Jurkat, Clone E6-1 (cell line): Measurements from ENCODE around the gene OR5K1. TPM values are rescaled to one million over a fixed set of nuclear protein-coding genes. Genes with fewer than 3 reads are reported as not detected.

Source experiments
- DNase-seq: peaks from one replicate; pipeline ENCODE4 v3.0.0-alpha.2; 2011; ENCODE audit warnings: low read depth, low spot score
- H3K4me3 ChIP-seq: 2 replicates; pipeline ENCODE4 v1.5.1; 2011; ENCODE audit warnings: mild to moderate bottlenecking, low read length, control low read depth, moderate library complexity
- polyA plus RNA-seq: library from polyadenylated mRNA; unstranded; fragments of >200 nt; gene quantifications from one replicate; pipeline ENCODE4 v1.2.1, GENCODE V29; 2012; ENCODE audit warnings: missing spikeins; ENCODE audit not compliant: insufficient read length, insufficient read depth

OR5K1 gene
- polyA plus RNA-seq: not detected

DNA sequence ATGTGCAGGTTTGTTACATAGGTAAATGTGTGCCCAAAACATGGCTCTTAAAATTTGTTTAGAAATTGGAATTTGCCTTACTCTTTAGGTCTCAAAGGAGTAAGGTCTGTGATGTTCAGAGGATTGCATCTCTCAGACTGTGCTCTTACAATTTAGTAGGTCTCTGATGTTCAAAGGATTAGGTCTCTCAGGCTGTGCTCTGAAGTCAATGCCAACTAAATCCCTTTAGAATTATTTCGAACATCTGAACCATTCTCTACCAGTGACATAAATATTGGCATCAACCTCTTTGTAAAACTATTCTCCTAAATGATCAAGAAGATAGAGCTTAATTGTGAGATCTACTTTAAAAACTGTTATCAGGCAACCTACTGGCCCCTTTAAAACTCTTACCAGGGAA, at the start of gene OR5K1:
OR5K1 (plus strand) TSS at position 301 of the 400 bp plus-strand sequence. CDS start 6,376 bp downstream, outside the sequence.
- H3K4me3 ChIP-seq: no peak within 1 kb of the TSS

GRCh38 chr3:98432575-98432974, 30.4 kb upstream of the OR5K1 start:
- no peak overlapping the region for H3K4me3 ChIP-seq
- DNase-seq: no peak

More for the DNA sequence above, at the start of gene OR5K1:
- no peak for DNase-seq

DNA sequence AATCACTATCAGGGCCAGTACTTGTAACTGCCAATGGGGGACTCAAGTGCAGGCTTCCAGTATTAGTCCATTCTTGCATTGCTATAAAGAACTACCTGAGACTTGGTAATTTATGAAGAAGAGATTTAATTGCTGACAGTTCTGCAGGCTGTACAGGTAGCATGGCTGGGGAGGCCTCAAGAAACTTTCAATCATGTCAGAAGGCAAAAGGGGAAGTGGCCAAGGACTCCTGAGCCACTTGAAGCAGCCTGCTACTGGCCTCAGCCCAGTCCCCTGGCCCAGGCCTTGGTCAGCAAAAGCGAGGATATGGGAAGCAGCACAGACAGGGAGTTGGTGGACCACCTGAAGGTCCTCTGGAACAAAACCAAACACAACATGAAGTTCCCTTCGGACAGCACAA, 29.2 kb upstream of the OR5K1 start:
- no peak for DNase-seq
- no peak overlapping the region for H3K4me3 ChIP-seq

DNA sequence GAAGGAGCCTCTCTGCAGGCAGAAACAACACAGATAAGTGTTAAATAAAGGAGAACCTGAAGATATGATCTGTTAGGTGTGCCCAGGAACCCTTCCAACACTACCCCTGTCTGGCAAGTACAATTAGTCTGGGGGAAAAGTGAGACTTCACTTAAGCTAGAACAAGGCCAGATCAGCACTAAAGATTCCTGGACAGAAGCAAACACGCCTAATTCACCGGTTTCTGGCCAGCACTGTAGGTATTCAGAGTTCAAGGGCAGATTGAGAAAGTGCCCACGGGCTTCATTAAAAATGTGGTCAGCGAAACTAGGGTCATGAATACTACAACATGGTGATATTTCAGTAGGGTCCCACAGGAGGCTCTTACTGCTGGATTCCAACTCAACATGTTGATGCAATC, 28.6 kb upstream of the OR5K1 start:
- DNase-seq: no peak
- no peak overlapping the region for H3K4me3 ChIP-seq

GRCh38 chr3:98440283-98440682, 22.7 kb upstream of the OR5K1 start:
- DNase-seq: no peak
- H3K4me3 ChIP-seq: no peak overlapping the region

GRCh38 chr3:98445949-98446406, 17.0 kb upstream of the OR5K1 start:
- H3K4me3 ChIP-seq: no peak overlapping the region
- DNase-seq: no peak

DNA sequence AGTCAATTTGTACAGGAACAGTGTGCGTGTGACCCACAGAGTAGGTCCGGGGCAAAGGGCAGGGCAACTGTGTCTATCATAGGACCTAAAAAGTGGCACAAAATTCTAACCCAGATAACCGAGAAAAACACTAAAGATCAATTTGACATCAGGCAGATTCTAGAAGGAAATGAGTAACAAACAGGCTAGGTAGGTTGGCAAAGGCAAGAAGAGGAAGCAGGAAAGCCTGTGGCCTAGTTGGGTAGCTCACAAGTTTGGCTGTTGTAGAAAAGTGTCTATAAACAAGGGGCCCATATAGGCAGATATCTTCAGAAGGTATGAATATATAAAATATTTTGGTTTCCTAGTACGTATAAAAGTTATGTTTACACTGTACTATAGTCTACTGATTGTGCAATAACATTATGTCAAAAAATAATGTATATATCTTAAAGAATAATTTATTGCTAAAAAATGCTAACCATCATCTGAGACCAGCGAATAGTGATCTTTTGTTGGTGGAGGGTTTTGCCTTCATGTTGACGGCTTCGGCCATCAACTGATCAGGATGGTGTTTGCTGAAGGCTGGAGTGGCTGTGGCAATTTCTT, 13.3 kb upstream of the OR5K1 start:
- no peak for DNase-seq
- H3K4me3 ChIP-seq: no peak overlapping the region

DNA sequence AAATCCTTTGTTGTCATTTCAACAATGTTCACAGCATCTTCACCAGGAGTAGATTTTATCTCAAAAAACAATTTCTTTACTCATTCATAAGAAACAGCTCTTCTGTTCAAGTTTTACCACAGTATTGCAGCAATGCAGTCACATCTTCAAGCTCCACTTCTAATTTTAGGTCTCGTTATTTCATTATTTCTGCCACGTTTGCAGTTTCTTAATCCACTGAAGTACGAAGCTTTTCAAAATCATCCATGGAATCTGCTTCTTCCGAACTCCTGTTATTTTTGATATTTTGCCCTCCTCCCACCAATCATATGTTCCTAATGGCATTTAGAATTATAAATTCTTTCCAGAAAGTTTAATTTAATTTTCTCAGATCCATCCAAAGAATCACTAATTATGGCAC, 12.6 kb upstream of the OR5K1 start:
- H3K4me3 ChIP-seq: no peak overlapping the region
- no peak for DNase-seq

GRCh38 chr3:98453827-98454226, 9.2 kb upstream of the OR5K1 start:
- no peak overlapping the region for H3K4me3 ChIP-seq

GRCh38 chr3:98454929-98455328, 8.1 kb upstream of the OR5K1 start:
- no peak overlapping the region for H3K4me3 ChIP-seq
- no peak for DNase-seq

More at GRCh38 chr3:98453827-98454226, 9.2 kb upstream of the OR5K1 start:
- no peak for DNase-seq

DNA sequence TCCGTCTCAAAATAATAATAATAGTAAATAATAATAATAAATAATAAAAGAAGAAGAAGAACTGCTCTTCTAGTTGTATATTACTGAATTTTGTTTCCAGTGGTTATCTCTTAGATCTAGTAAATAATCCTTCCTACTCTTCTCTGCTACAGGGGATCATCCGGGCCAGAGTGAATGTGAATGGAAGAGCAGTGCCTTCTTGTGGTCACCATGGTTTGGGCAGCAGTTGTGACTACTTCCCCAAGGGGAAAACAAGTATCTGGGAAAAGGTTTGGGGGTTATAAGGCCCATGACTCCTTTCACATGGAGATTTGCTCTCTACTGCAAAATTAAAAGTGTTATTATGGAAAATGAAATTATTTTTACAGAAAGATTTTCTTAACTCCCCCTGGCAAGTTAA, 5.5 kb upstream of the OR5K1 start:
- DNase-seq: no peak
- H3K4me3 ChIP-seq: no peak overlapping the region

DNA sequence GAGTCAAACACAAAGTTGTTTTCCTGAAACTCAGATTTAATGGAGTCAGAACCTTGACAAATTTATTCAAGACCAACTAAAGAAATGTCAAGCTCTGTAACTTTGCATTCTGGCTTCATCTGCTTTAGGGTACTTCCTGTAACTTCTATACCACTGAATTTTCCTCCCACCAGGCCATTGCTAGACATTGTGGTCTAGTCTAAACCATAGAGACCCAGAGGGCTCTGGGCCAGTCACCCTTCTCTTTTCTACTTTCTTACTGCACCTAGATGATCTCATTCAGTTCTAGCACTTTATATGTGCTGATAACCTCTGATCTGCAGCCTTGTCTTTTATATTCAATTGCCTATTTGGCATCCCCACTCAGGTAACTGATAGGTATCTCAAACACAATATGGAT, 2.8 kb upstream of the OR5K1 start:
- H3K4me3 ChIP-seq: no peak overlapping the region
- no peak for DNase-seq

- no peak overlapping the region for H3K4me3 ChIP-seq
- no peak for DNase-seq
Observed at GRCh38 chr3:98482717-98483482, 19.9 kb downstream of the OR5K1 start.

DNA sequence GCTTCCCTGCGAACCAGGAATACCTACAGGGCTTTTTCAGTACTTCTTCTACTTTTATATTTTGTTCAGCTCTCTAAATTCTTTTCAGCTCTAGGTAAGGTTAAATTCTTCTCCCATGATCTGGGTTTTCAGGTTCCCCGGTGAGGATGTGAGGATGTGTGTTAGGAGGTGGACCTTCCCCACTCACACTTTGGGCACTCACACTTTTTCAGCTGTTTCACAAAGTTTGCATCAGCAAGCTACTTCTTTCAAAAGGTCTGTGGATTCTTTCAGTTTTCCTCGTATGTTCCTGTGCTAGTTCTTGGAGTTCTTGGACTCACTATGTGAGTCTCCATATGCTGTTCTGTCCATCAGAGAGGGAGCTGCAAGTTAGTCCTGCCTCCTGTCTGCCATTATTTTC, 20.6 kb downstream of the OR5K1 start:
- no peak overlapping the region for H3K4me3 ChIP-seq
- no peak for DNase-seq

DNA sequence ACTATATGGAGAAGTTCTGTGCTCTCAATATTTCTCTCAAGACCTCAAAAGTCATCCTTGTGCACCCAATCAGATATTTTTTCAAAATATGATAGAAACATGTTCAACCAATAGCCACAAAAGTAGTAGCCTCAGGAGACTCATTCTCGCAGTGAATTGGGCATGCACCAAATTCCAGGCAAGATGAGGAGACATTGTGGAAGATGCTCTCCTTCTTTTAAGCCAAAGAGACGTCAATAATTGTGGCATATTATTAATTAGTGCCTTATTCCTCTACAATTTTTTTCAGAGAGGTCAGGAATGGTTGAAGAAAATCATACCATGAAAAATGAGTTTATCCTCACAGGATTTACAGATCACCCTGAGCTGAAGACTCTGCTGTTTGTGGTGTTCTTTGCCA, 34.4 kb downstream of the OR5K1 start, which contains the start of gene OR5K2:
OR5K2 (plus strand) TSS at position 301 of the 400 bp plus-strand sequence; CDS start at position 301, 0 bp downstream.
- H3K4me3 ChIP-seq: no peak within 1 kb of the TSS
- no peak for DNase-seq

- DNase-seq: no peak
- H3K4me3 ChIP-seq: no peak overlapping the region
Observed at GRCh38 chr3:98500019-98500418, 37.0 kb downstream of the OR5K1 start.

DNA sequence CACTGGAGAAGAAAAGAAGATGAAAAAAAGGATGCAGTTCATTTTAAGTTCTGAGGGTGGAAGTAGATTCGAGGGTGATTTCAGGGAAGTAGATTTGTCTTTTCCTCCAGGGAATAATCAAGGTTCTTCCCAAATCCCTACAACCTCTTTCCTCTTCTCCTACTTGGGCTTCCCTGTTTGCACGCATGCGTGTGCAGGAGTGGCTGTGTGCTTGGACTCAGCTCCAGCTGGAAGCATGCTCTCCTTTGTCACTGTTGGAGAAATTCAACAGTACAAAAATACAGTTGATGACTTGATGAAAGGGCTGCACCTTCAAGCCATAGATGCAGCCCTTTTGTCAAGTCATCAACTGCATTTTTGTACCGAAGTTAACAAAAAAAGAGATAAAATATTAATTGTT, 38.3 kb downstream of the OR5K1 start:
- no peak overlapping the region for H3K4me3 ChIP-seq

GRCh38 chr3:98501863-98502576, 39.0 kb downstream of the OR5K1 start:
- H3K4me3 ChIP-seq: no peak overlapping the region
- no peak for DNase-seq

More for the DNA sequence above, 38.3 kb downstream of the OR5K1 start:
- DNase-seq: no peak

DNA sequence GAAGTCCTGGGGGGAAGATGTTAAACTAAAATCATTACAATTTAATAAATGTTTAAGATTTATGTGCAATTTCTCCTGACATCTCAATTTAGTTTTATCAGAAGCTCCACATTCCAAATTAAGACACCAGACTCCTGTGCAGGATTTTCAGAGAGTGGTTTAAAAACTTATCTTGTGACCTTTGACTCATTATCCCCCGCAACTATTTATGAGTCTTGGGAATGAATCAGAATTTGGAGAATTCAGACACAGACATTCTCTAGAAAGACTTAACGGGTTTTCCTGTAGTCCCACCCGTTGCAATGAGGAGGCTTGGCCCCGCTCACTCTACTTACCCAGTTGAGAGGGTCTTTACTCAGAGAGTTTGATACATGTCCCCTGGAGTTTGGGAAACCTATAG, 41.5 kb downstream of the OR5K1 start:
- H3K4me3 ChIP-seq: no peak overlapping the region
- DNase-seq: no peak

DNA sequence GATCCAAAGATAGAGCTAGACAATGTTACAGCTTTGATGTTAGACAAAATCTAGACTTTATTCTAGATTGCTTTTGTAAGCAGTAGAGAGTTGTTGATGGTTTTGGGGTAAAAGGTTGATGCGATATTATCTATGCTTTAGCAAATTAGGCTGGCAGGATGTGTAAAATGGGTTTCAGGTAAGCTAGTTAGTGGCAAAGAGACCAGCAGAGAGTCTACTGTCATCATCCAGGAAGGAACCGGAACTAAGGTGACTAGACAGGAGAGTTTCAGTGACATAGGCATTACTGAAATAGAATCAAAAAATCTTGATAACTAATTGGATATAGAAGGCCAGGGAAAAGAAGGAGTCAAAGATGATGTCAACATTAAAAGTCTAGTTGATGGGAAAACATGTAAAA, 45.6 kb downstream of the OR5K1 start:
- H3K4me3 ChIP-seq: no peak overlapping the region
- DNase-seq: no peak
